WERI-Rb-1 (cell line): ENCODE measurements around the gene TEX2.

Experiments used
- DNase-seq: peaks from one replicate; pipeline ENCODE4 v3.0.0-alpha.2; 2020
- H3K27ac ChIP-seq: fragments of 250-450 bp; sonication (Bioruptor Pico); 2 replicates; pipeline ENCODE4 v1.5.1; 2020; ENCODE audit warnings: mild to moderate bottlenecking, moderate library complexity
- H3K27me3 ChIP-seq: fragments of 250-450 bp; sonication (Bioruptor Pico); 2 replicates; pipeline ENCODE4 v1.5.1; 2021; ENCODE audit warnings: mild to moderate bottlenecking, low read depth, moderate library complexity; ENCODE audit not compliant: insufficient read depth, severe bottlenecking
- H3K36me3 ChIP-seq: fragments of 250-450 bp; sonication (Bioruptor Pico); 2 replicates; pipeline ENCODE4 v1.5.1; 2020; ENCODE audit warnings: mild to moderate bottlenecking, moderate library complexity
- H3K4me3 ChIP-seq: 2 replicates; pipeline ENCODE4 v1.5.1; 2011; ENCODE audit warnings: low read depth, mild to moderate bottlenecking, control low read depth, low read length
- H3K9me3 ChIP-seq: fragments of 250-450 bp; sonication (Bioruptor Pico); 2 replicates; pipeline ENCODE4 v1.5.1; 2021; ENCODE audit warnings: mild to moderate bottlenecking, moderate library complexity; ENCODE audit not compliant: severe bottlenecking
- TF ChIP-seq, protein P1 (sequence below): IDR thresholded peaks from 2 replicates; pipeline ENCODE4 v1.5.1; 2011; ENCODE audit warnings: low read depth, mild to moderate bottlenecking, control low read depth, inconsistent platforms, low read length

Gene TEX2

DNA sequence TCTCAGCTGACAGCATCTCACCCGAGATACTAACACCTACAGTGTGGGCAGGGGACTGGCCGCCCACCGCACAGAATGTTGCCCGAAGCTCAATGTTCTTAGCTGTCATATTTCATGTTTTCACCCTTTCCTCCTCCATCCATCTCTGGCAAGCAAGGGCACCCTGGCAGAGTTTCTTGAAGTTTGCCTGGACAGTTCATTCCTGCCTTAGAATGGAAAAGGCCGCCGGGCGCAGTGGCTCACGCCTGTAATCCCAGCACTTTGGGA is 37.6 kb upstream of the TEX2 start:
- Histone ChIP-seq H3K27ac (no peak overlapping the region), H3K36me3 (no peaks in the 10 kb centered on the region), H3K27me3 (no peaks in the 10 kb centered on the region), H3K4me3 (no peak overlapping the region), H3K9me3 (no peaks in the 10 kb centered on the region)
- no peak for DNase-seq
- TF ChIP-seq, protein P1, sequence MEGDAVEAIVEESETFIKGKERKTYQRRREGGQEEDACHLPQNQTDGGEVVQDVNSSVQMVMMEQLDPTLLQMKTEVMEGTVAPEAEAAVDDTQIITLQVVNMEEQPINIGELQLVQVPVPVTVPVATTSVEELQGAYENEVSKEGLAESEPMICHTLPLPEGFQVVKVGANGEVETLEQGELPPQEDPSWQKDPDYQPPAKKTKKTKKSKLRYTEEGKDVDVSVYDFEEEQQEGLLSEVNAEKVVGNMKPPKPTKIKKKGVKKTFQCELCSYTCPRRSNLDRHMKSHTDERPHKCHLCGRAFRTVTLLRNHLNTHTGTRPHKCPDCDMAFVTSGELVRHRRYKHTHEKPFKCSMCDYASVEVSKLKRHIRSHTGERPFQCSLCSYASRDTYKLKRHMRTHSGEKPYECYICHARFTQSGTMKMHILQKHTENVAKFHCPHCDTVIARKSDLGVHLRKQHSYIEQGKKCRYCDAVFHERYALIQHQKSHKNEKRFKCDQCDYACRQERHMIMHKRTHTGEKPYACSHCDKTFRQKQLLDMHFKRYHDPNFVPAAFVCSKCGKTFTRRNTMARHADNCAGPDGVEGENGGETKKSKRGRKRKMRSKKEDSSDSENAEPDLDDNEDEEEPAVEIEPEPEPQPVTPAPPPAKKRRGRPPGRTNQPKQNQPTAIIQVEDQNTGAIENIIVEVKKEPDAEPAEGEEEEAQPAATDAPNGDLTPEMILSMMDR = no peak

DNA sequence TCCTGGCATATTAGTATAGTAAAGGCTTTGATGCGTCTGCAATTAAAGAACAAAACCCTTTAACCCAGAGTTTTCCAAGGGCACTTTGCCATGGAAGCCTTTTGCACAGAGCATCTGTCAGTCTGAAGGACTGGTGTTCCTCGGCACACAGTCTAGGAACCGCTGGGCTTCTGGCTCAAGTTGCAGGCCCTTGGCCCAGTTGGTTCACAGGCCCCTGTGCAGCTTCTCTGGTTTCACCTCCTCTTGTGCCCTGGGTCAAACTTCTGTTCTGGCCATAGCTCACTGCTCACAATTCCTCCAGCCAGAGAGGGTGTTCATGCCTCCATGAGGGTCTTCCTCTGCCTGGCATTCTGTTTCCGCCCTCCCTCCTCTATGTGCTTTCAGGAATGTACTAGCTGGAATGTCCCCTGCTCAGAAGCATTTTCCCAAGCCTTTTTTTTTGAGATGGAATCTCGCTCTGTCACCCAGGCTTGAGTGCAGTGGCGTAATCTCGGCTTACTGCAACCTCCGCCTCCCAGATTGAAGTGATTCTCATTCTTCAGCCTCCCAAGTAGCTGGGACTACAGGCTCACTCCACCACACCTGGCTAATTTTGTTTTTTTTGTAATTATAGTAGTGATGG is 34.5 kb upstream of the TEX2 start:
- Histone ChIP-seq H3K27me3 (no peaks in the 10 kb centered on the region), H3K4me3 (no peak overlapping the region), H3K9me3 (peaks cover 2% of the 10 kb centered on the region), H3K36me3 (no peaks in the 10 kb centered on the region), H3K27ac (no peak overlapping the region)
- no peak for DNase-seq
- TF ChIP-seq, protein P1 = no peak

DNA sequence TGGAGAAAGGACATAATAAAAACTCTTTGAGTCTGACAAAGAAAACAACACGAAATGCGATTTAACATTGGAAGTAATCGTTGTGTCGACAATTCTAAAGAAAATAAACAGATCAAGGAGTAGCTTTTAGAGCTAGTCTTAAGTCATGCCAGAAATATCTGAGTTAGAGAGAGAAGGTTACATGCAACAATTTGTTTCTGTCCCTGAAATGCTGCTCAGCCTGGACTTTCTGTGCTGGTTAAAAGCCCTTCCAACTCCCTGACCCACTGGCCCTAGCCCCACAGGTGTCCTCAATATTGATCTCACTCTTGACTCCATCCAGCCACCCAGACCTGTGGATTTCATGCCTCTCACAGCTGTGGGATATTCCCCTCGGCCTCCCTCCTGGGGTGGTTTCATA is 33.2 kb upstream of the TEX2 start:
- TF ChIP-seq, protein P1 = no peak
- no peak overlapping the region for H3K27ac ChIP-seq
- no peak for DNase-seq
- H3K9me3 ChIP-seq = peaks cover 11% of the 10 kb centered on the region
- H3K4me3 ChIP-seq = no peak overlapping the region
- H3K27me3 ChIP-seq = no peaks in the 10 kb centered on the region
- no peaks in the 10 kb centered on the region for H3K36me3 ChIP-seq

DNA sequence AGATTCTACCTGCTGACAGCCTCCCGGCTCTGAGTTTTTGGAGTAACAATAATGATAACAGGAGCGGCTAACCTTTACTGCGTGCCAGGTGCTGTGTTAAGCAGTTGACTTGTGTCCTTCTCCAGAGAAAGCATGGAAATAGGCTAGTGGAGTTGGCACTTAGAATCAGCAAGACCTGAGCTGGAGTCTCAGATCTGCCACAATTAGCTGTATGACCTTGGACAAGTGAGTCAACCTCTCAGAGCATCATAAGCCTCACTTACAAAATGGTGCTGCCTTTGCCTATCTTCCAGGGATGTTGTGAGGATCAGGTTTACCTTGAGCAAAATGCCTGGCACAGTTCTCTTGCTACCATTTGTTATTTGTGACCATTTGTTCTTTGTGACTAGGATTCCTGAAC is 32.1 kb upstream of the TEX2 start:
- Histone ChIP-seq H3K36me3 (no peaks in the 10 kb centered on the region), H3K9me3 (peaks cover 18% of the 10 kb centered on the region), H3K27me3 (no peaks in the 10 kb centered on the region), H3K4me3 (no peak overlapping the region), H3K27ac (no peak overlapping the region)
- TF ChIP-seq, protein P1 = no peak
- DNase-seq = no peak

DNA sequence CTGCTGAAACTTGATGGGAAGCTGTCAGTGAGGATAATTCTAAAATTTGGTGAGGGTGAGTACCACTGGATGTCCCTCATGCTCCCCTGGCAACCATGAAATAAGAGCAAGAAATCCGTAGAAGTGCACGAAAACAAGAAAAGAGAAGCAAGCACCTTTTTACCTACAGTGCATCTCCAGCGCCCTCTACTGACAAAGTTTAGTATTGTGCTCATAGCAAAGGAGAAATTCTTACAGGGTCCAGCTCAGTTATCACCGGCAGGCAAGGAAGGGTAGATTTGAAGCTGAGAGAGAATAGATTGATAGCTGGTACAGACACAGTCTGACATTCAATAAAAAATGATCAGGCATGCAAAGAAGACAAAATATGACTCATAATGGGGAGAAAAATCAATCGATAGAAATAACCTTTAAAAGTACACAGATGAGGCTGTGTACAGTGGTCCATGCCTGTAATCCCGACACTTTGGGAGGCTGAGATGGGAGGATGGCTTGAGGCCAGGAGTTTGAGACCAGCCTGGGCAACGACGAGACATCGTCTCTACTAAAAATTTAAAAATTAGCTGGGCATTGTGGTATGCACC is 28.3 kb upstream of the TEX2 start:
- Histone ChIP-seq H3K4me3 (no peak overlapping the region), H3K36me3 (no peaks in the 10 kb centered on the region), H3K27ac (no peak overlapping the region), H3K9me3 (peaks cover 18% of the 10 kb centered on the region), H3K27me3 (no peaks in the 10 kb centered on the region)
- TF ChIP-seq, protein P1 = peak; percentile 62
- peak; percentile 24 for DNase-seq

DNA sequence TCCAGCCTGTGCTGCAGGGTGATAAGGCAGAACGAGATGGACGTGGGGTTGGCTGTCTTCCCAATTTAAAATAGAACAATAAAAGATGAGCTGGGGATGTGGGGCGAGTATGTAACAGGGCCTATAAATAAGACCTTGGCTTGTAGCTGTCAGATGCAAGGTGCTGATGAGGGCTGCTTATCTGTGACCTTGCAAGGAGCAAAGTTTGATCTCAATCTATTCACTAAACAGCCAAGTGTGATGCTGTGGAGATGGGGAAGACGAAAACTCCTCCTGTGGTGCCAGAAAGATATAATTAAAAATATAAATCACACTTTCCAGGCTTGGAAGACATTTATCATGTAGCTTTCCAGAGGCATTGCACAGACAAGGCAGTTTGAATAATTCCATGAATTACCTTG is 26.7 kb upstream of the TEX2 start:
- no peak for DNase-seq
- H3K4me3 ChIP-seq = no peak overlapping the region

More for the DNA sequence above, 26.7 kb upstream of the TEX2 start:
- TF ChIP-seq, protein P1 = no peak
- H3K27me3 ChIP-seq = no peaks in the 10 kb centered on the region
- no peak overlapping the region for H3K27ac ChIP-seq
- H3K9me3 ChIP-seq = peaks cover 16% of the 10 kb centered on the region
- H3K36me3 ChIP-seq = no peaks in the 10 kb centered on the region
